GM21390 (cell line): ENCODE data around the gene CEP76.
"Not testable (repeated sequence)": the region's sequence is repeated elsewhere in the genome, so short reads cannot be mapped to it uniquely, and the experiment has no call there.

ENCODE experiments used
- ATAC-seq: cut with Tn5 transposase; IDR thresholded peaks from one replicate; pipeline ENCODE4 v1.9.1; 2021; ENCODE audit not compliant: unreplicated experiment

Gene CEP76

GRCh38 chr18:12645751-12646203, 56.7 kb downstream of the CEP76 start:
- no peak for ATAC-seq

GRCh38 chr18:12645254-12645653, 57.3 kb downstream of the CEP76 start:
- ATAC-seq: no peak

- ATAC-seq: not testable (repeated sequence)
Observed at GRCh38 chr18:12643756-12644155, 58.8 kb downstream of the CEP76 start.

GRCh38 chr18:12640881-12641200, 61.7 kb downstream of the CEP76 start:
- ATAC-seq: no peak

- ATAC-seq: no peak
Observed at GRCh38 chr18:12639990-12640880, 62.3 kb downstream of the CEP76 start.

GRCh38 chr18:12638644-12639124, 63.8 kb downstream of the CEP76 start:
- no peak for ATAC-seq

- no peak for ATAC-seq
Observed at GRCh38 chr18:12637901-12638643, 64.5 kb downstream of the CEP76 start.

GRCh38 chr18:12637393-12637792, 65.1 kb downstream of the CEP76 start:
- no peak for ATAC-seq

- no peak for ATAC-seq
Observed at GRCh38 chr18:12631831-12632477, 70.6 kb downstream of the CEP76 start.

GRCh38 chr18:12630136-12630535, 72.4 kb downstream of the CEP76 start:
- ATAC-seq: no peak

- ATAC-seq: no peak
Observed at GRCh38 chr18:12628706-12629702, 73.5 kb downstream of the CEP76 start.

- ATAC-seq: not testable (repeated sequence)
Observed at GRCh38 chr18:12627199-12627598, 75.3 kb downstream of the CEP76 start.

- ATAC-seq: no peak
Observed at GRCh38 chr18:12625241-12625640, 77.3 kb downstream of the CEP76 start.
